ENCODE measurements around the gene SLC24A4. TPM values are rescaled to one million over a fixed set of nuclear protein-coding genes. Genes with fewer than 3 reads are reported as not detected.

Gene SLC24A4
- total RNA-seq, 3 donors from 2014 or later (not counting 1 experiment from before 2014, with no cell fraction given): 1.1 to 3.2 (median 2.1) TPM

DNA sequence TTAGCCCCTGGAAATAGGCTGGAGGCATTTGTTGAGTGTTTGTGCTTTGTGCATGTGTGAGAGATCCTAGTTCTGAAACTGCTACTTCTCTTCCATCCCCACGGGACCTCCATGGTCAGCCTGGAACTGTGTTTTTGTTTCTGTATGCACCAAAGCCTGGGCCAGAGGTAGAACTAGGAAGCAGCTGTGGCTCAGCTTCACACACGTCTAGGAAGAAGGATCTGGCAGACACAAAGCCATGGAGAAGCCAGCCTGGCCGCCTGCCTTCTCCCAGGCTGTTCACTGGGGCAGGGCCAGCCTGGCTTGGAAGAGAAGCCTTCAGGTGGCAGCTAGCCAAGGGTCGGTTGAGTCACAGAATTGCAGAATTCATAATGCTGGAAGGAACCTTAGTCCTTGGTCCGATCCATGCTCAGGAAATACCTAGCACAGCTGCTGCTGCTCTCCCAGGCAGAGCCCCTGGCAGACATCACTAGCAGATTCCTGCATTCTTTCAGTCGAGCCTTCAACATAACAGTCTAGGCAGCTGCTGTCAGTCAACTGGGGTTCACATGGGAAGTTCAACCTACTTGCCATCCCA, 217.6 kb downstream of the SLC24A4 start:
- intact Hi-C loops (cut with micrococcal nuclease): no loop called here
- no peak for ATAC-seq

DNA sequence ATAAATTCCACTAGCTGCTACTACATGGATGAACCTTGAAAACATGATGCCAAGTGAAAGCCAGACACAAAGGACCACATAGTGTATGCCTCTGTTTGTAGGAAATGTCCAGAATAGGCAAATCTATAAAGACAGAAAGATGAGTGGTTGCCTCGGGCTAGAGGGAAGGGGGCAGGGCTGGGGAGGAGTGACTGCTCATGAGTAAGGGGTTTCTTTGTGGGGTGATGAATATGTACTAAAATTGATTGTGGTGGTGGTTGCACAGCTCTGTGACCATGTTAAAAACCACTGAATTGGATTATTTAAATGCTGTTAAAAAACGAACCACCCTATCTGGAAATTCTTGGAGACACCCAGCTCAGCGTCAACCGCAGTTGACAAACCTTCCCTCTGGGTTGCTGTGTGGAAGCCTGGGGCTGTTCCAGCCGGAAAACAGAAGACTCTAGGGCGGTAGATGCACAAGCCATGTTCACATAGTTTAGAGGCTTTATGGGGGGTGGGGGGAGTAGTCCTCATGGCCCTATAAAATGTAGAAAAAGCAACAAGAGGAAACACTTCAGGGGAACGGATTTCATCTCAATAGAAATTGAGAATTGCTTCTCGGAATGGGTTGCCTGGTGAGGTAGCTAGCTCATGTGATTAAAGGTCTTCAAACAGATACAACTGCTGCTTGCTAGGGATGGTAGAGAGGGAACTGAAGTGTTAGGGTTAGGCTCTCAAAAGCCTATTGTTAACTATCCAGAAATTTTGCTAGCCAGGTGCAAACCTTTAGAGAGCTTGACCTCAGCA, 220.0 kb downstream of the SLC24A4 start:
- Histone ChIP-seq H3K36me3 (ENCODE audit: control insufficient read depth, insufficient read depth, low read length) (no peaks in the 10 kb centered on the region), H3K9me3 (ENCODE audit: control insufficient read depth, insufficient read depth, low read length) (no peaks in the 10 kb centered on the region), H3K4me3 (ENCODE audit: low read length) (no peak overlapping the region), H3K4me1 (ENCODE audit: control insufficient read depth, insufficient read depth, low read length) (peaks cover 56% of the 10 kb centered on the region), H3K27me3 (ENCODE audit: control insufficient read depth, insufficient read depth, low read length) (no peaks in the 10 kb centered on the region), H3K27ac (ENCODE audit: low read length) (peak overlapping the region; percentile 18)
- Mint-ChIP-seq H3K9me3 (no peaks in the 10 kb centered on the region), H3K4me1 (peaks cover 56 to 80% of the 10 kb centered on the region in 2 donors), H3K27ac (peak overlapping the region; percentile 79 to 88), H3K36me3 (no peaks in the 10 kb centered on the region), H3K4me3 (no peak overlapping the region), H3K27me3 (ENCODE audit: low read depth in 2 of 2) (no peaks in the 10 kb centered on the region)
- WGBS (ENCODE audit: insufficient coverage): 39% methylated on average over 8 of the region's 8 CpGs
- intact Hi-C loops (cut with micrococcal nuclease): no loop called here
- TF ChIP-seq, protein P1, sequence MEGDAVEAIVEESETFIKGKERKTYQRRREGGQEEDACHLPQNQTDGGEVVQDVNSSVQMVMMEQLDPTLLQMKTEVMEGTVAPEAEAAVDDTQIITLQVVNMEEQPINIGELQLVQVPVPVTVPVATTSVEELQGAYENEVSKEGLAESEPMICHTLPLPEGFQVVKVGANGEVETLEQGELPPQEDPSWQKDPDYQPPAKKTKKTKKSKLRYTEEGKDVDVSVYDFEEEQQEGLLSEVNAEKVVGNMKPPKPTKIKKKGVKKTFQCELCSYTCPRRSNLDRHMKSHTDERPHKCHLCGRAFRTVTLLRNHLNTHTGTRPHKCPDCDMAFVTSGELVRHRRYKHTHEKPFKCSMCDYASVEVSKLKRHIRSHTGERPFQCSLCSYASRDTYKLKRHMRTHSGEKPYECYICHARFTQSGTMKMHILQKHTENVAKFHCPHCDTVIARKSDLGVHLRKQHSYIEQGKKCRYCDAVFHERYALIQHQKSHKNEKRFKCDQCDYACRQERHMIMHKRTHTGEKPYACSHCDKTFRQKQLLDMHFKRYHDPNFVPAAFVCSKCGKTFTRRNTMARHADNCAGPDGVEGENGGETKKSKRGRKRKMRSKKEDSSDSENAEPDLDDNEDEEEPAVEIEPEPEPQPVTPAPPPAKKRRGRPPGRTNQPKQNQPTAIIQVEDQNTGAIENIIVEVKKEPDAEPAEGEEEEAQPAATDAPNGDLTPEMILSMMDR (IDR thresholded peaks at IDR 0.05): no peak
- DNase-seq: no peak
- ATAC-seq: peak in 2 of 3 donors; percentile 6 to 17

More for the DNA sequence above, 217.6 kb downstream of the SLC24A4 start:
- no peaks in the 10 kb centered on the region for H3K9me3 Mint-ChIP-seq
- Histone ChIP-seq H3K4me1 (ENCODE audit: control insufficient read depth, insufficient read depth, low read length) (peaks cover 71% of the 10 kb centered on the region), H3K9me3 (ENCODE audit: control insufficient read depth, insufficient read depth, low read length) (no peaks in the 10 kb centered on the region), H3K36me3 (ENCODE audit: control insufficient read depth, insufficient read depth, low read length) (no peaks in the 10 kb centered on the region), H3K27ac (ENCODE audit: low read length) (peak overlapping the region; percentile 81), H3K4me3 (ENCODE audit: low read length) (no peak overlapping the region), H3K27me3 (ENCODE audit: control insufficient read depth, insufficient read depth, low read length) (no peaks in the 10 kb centered on the region)
- H3K36me3 Mint-ChIP-seq: no peaks in the 10 kb centered on the region
- 55% methylated on average over 6 of the region's 6 CpGs for WGBS (ENCODE audit: insufficient coverage)
- DNase-seq: no peak
- no peaks in the 10 kb centered on the region for H3K27me3 Mint-ChIP-seq (ENCODE audit: low read depth in 2 of 2)
- peak overlapping the region; percentile 55 for H3K4me3 Mint-ChIP-seq
- TF ChIP-seq, protein P1 (IDR thresholded peaks at IDR 0.05): no peak
- H3K27ac Mint-ChIP-seq: peak overlapping the region; percentile 79 to 88
- peaks cover 64 to 81% of the 10 kb centered on the region in 2 donors for H3K4me1 Mint-ChIP-seq

DNA sequence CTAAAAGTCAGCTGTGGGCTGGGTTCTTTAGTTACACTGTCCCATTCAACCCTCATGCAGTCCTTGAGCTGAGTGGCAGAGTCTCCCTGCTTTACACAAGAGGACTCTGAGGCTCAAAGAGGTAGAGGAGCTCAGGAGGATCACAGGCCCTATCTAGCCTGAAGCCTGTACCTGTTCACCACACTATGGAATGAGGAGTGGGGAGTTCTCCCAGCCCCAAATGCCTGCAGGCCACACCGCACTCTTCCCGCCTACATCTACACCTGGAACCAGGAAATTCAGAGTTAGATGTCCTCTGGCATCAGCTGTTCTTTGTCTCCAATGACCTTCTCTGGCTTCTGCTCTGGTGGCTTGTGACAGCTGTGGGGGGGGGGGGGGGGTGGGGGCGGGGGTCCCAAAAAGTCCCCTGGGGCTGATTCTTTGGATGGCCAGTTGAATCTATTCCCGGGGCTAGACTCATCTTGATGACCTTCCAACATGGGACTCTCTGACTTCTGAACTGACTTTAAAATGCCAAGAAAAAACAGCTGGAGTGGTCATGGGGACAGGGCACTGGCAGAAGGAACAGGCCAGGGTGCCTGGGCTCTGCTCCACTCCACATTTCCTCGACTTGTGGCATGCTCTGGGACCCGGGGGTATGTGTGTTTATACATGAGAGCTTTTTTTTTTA, 221.2 kb downstream of the SLC24A4 start:
- Histone ChIP-seq H3K36me3 (ENCODE audit: control insufficient read depth, insufficient read depth, low read length) (no peaks in the 10 kb centered on the region), H3K4me1 (ENCODE audit: control insufficient read depth, insufficient read depth, low read length) (peaks cover 49% of the 10 kb centered on the region), H3K27me3 (ENCODE audit: control insufficient read depth, insufficient read depth, low read length) (no peaks in the 10 kb centered on the region), H3K4me3 (ENCODE audit: low read length) (no peak overlapping the region), H3K9me3 (ENCODE audit: control insufficient read depth, insufficient read depth, low read length) (no peaks in the 10 kb centered on the region), H3K27ac (ENCODE audit: low read length) (no peak overlapping the region)
- WGBS (ENCODE audit: insufficient coverage): 98% methylated on average over 3 of the region's 6 CpGs
- no peaks in the 10 kb centered on the region for H3K9me3 Mint-ChIP-seq
- DNase-seq (no peak), ATAC-seq (no peak)
- no peaks in the 10 kb centered on the region for H3K27me3 Mint-ChIP-seq (ENCODE audit: low read depth in 2 of 2)
- peak overlapping the region; percentile 79 to 88 for H3K27ac Mint-ChIP-seq
- no peak overlapping the region for H3K4me3 Mint-ChIP-seq
- TF ChIP-seq, protein P1 (IDR thresholded peaks at IDR 0.05): no peak
- intact Hi-C loops (cut with micrococcal nuclease): no loop called here
- peaks cover 61 to 81% of the 10 kb centered on the region in 2 donors for H3K4me1 Mint-ChIP-seq
- H3K36me3 Mint-ChIP-seq: no peaks in the 10 kb centered on the region
